GM23338 (cell line): ENCODE results near the gene ATP1B2. TPM values are rescaled to one million over a fixed set of nuclear protein-coding genes. Genes with fewer than 3 reads are reported as not detected.

Experiments used
- ATAC-seq: fragments of 200-7000 bp; cut with Tn5 transposase; 3 replicates; pipeline ENCODE4 v1.9.1; 2020
- DNase-seq: peaks from one replicate; pipeline ENCODE4 v3.0.0-alpha.2; 2015; ENCODE audit warnings: low spot score
- H2AFZ ChIP-seq: fragments of 200-600 bp; sonication (generic); 2 replicates; pipeline ENCODE4 v1.8.0; 2016; ENCODE audit warnings: antibody characterized with exemption, mild to moderate bottlenecking, moderate library complexity
- H3F3A ChIP-seq: fragments of 200-600 bp; sonication (generic); replicated peaks from 2 replicates; pipeline ENCODE4 v1.8.0; 2017; ENCODE audit warnings: antibody characterized with exemption, mixed run types, low read depth
- H3K27ac ChIP-seq: fragments of 200-600 bp; sonication (generic); 2 replicates; pipeline ENCODE4 v1.6.1; 2016; ENCODE audit warnings: low read depth
- H3K27me3 ChIP-seq: fragments of 200-600 bp; sonication (generic); 2 replicates; pipeline ENCODE4 v1.8.0; 2016; ENCODE audit warnings: mild to moderate bottlenecking, mixed run types, moderate library complexity; ENCODE audit not compliant: insufficient read depth
- H3K36me3 ChIP-seq: fragments of 200-600 bp; sonication (generic); 2 replicates; pipeline ENCODE4 v1.8.0; 2016; ENCODE audit warnings: mild to moderate bottlenecking; ENCODE audit not compliant: insufficient read depth
- H3K4me1 ChIP-seq: fragments of 200-600 bp; sonication (generic); 2 replicates; pipeline ENCODE4 v1.8.0; 2016; ENCODE audit warnings: mild to moderate bottlenecking, moderate library complexity; ENCODE audit not compliant: insufficient read depth
- H3K4me2 ChIP-seq: fragments of 200-600 bp; sonication (generic); 2 replicates; pipeline ENCODE4 v1.7.1; 2017; ENCODE audit warnings: mixed run types
- H3K4me3 ChIP-seq: fragments of 200-600 bp; sonication (generic); 2 replicates; pipeline ENCODE4 v1.6.1; 2016; ENCODE audit warnings: mixed run types
- H3K79me2 ChIP-seq: fragments of 200-600 bp; sonication (generic); replicated peaks from 2 replicates; pipeline ENCODE4 v1.8.0; 2017; ENCODE audit warnings: mild to moderate bottlenecking; ENCODE audit not compliant: insufficient read depth
- H3K9me2 ChIP-seq: fragments of 200-600 bp; sonication (generic); 2 replicates; pipeline ENCODE4 v1.8.0; 2017; ENCODE audit not compliant: insufficient read depth
- H4K20me1 ChIP-seq: fragments of 200-600 bp; sonication (generic); replicated peaks from 2 replicates; pipeline ENCODE4 v1.8.0; 2017; ENCODE audit warnings: mild to moderate bottlenecking; ENCODE audit not compliant: insufficient read depth
- H3K27ac Mint-ChIP-seq: 2 replicates; pipeline ENCODE4 v1.8.0; 2020; ENCODE audit warnings: inconsistent platforms, mild to moderate bottlenecking, moderate library complexity, mixed read lengths
- H3K27me3 Mint-ChIP-seq: 3 replicates; pipeline ENCODE4 v1.8.0; 2022; ENCODE audit warnings: low read depth, mild to moderate bottlenecking, moderate library complexity, mixed read lengths, inconsistent platforms; ENCODE audit not compliant: insufficient read depth, poor library complexity
- H3K36me3 Mint-ChIP-seq: 3 replicates; pipeline ENCODE4 v1.8.0; 2021; ENCODE audit warnings: low read depth, mild to moderate bottlenecking, inconsistent platforms, moderate library complexity, mixed read lengths
- H3K4me1 Mint-ChIP-seq: 3 replicates; pipeline ENCODE4 v1.8.0; 2020; ENCODE audit warnings: mild to moderate bottlenecking, inconsistent platforms, mixed read lengths
- H3K4me3 Mint-ChIP-seq: 3 replicates; pipeline ENCODE4 v1.8.0; 2021; ENCODE audit warnings: moderate library complexity, mild to moderate bottlenecking, inconsistent platforms, mixed read lengths
- H3K9me3 Mint-ChIP-seq: 3 replicates; pipeline ENCODE4 v1.8.0; 2020; ENCODE audit warnings: moderate library complexity, mild to moderate bottlenecking, inconsistent platforms, mixed read lengths
- ETS1 ChIP-seq: IDR thresholded peaks from 2 replicates; pipeline ENCODE4 v1.6.1; 2016; ENCODE audit warnings: antibody characterized with exemption
- EZH2 ChIP-seq: fragments of 200-600 bp; sonication (generic); IDR thresholded peaks from one replicate; pipeline ENCODE4 v1.8.0; 2017; ENCODE audit warnings: antibody characterized with exemption, mild to moderate bottlenecking, low read depth; ENCODE audit not compliant: unreplicated experiment
- EZH2phosphoT487 ChIP-seq: fragments of 200-600 bp; sonication (generic); IDR thresholded peaks from one replicate; pipeline ENCODE4 v1.8.1; 2018; ENCODE audit warnings: antibody characterized with exemption; ENCODE audit not compliant: unreplicated experiment
- NANOG ChIP-seq: IDR thresholded peaks from 2 replicates; pipeline ENCODE4 v1.6.1; 2016; ENCODE audit warnings: antibody characterized with exemption, borderline replicate concordance
- POLR2AphosphoS5 ChIP-seq: IDR thresholded peaks from 2 replicates; pipeline ENCODE4 v1.6.1; 2016; ENCODE audit warnings: antibody characterized with exemption, low read depth
- REST ChIP-seq: IDR thresholded peaks from one replicate; pipeline ENCODE4 v1.6.1; 2018; ENCODE audit warnings: antibody characterized with exemption; ENCODE audit not compliant: unreplicated experiment
- STAT1 ChIP-seq: IDR thresholded peaks from one replicate; pipeline ENCODE4 v1.6.1; 2016; ENCODE audit warnings: antibody characterized with exemption; ENCODE audit not compliant: unreplicated experiment
- ZNF114 ChIP-seq: fragments of 250-450 bp; sonication (Bioruptor Pico); IDR thresholded peaks from 2 replicates; pipeline ENCODE4 v1.5.0; 2020; ENCODE audit warnings: mild to moderate bottlenecking, moderate library complexity
- ZNF331 ChIP-seq: fragments of 250-450 bp; sonication (Bioruptor Pico); IDR thresholded peaks from 2 replicates; pipeline ENCODE4 v1.5.0; 2020; ENCODE audit warnings: low read depth, mild to moderate bottlenecking, moderate library complexity
- polyA plus RNA-seq: library from polyadenylated mRNA; unstranded; fragments of >200 nt; fragmentation: Nextera tagmentation; extraction: Ambion mirVana; gene quantifications from 2 replicates; pipeline ENCODE4 v1.2.1, GENCODE V29; 2016
- total RNA-seq: library from RNA; depleted of rRNA; stranded (reverse); fragments of >200 nt; shearing (Covaris generic); gene quantifications from 2 replicates; pipeline ENCODE4 v1.2.3, GENCODE V29; 2014
- TF ChIP-seq, protein P1 (sequence below), 2 experiments: fragments of 200-600 bp in 1 of 2; sonication (generic) in 1 of 2; conservative IDR thresholded peaks; 2 replicates each; pipeline versions ENCODE4 v1.5.1 to v1.6.1; 2016 to 2017; ENCODE audit warnings: antibody characterized with exemption in 2 of 2, low read depth in 2 of 2, mild to moderate bottlenecking in 2 of 2, moderate library complexity in 1 of 2

ATP1B2 gene
- total and polyA plus RNA-seq, 2 experiments from 2014 or later: 14.9 to 33.1 TPM

DNA sequence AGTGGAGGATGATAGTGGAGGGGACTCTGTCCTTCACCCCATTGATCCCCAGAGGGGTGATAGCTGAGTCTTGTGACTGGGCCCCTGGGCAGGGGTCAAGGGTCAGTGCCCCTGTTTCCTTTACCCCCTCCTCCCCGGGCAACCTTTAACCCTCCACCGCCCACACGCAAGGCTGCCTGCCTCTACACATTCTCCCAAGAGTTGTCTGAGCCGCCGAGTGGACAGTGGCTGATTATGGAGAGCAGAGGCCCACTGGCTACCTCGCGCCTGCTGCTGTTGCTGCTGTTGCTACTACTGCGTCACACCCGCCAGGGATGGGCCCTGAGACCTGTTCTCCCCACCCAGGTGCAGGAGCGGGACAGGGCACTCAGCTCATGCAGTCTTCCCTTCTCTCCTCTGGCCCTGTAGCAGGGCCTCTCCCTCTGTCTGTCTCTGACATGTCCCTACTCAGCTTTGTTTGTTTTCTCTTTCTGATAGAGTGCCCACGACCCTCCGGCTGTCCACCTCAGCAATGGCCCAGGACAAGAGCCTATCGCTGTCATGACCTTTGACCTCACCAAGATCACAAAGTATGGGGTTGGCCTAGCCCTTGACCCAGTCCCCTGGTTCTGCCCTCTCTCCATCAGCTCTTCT, 20.7 kb upstream of the ATP1B2 start, which contains the start of gene SHBG (continued):
- no peak for TF ChIP-seq STAT1

GRCh38 chr17:7631398-7632380, 19.0 kb upstream of the ATP1B2 start:
- Histone ChIP-seq H3K79me2 (peaks cover 2% of the 10 kb centered on the region; the same call in 1 of the 2 replicates), H2AFZ (no peak overlapping the region)
- H3K27ac Mint-ChIP-seq: no peak overlapping the region
- TF ChIP-seq ZNF331 (CRISPR knock-in tag): no peak
- no peak for TF ChIP-seq POLR2AphosphoS5
- no peak for TF ChIP-seq STAT1
- TF ChIP-seq EZH2: no peak
- TF ChIP-seq, protein P1, sequence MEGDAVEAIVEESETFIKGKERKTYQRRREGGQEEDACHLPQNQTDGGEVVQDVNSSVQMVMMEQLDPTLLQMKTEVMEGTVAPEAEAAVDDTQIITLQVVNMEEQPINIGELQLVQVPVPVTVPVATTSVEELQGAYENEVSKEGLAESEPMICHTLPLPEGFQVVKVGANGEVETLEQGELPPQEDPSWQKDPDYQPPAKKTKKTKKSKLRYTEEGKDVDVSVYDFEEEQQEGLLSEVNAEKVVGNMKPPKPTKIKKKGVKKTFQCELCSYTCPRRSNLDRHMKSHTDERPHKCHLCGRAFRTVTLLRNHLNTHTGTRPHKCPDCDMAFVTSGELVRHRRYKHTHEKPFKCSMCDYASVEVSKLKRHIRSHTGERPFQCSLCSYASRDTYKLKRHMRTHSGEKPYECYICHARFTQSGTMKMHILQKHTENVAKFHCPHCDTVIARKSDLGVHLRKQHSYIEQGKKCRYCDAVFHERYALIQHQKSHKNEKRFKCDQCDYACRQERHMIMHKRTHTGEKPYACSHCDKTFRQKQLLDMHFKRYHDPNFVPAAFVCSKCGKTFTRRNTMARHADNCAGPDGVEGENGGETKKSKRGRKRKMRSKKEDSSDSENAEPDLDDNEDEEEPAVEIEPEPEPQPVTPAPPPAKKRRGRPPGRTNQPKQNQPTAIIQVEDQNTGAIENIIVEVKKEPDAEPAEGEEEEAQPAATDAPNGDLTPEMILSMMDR (conservative IDR thresholded peaks at IDR 0.05; ENCODE audit: low read depth in 2 of 2): no peak
- TF ChIP-seq REST: no peak
- TF ChIP-seq EZH2phosphoT487: no peak
- TF ChIP-seq ETS1: no peak
- no peak for TF ChIP-seq NANOG
- no peak for TF ChIP-seq ZNF114 (CRISPR knock-in tag)

More at GRCh38 chr17:7631398-7632380, 19.0 kb upstream of the ATP1B2 start:
- Histone ChIP-seq H3K4me3 (no peak overlapping the region), H4K20me1 (no peaks in the 10 kb centered on the region), H3K4me2 (no peak overlapping the region), H3K9me2 (no peaks in the 10 kb centered on the region), H3K36me3 (no peaks in the 10 kb centered on the region), H3F3A (peaks cover 16% of the 10 kb centered on the region; the same call in 1 of the 2 replicates), H3K4me1 (peaks cover 7% of the 10 kb centered on the region), H3K27ac (no peak overlapping the region), H3K27me3 (no peaks in the 10 kb centered on the region)
- Mint-ChIP-seq H3K4me3 (no peak overlapping the region), H3K9me3 (no peaks in the 10 kb centered on the region), H3K36me3 (peaks cover 3% of the 10 kb centered on the region; the same call in 1 of the 3 replicates), H3K4me1 (peaks cover 36% of the 10 kb centered on the region), H3K27me3 (peaks cover 23% of the 10 kb centered on the region)
- ATAC-seq (no peak), DNase-seq (no peak)
